Activated CD8-positive, alpha-beta memory T cell treated with anti-CD3 and anti-CD28 coated beads, Interleukin-2, amount 50 U/mL, for 1 hour (primary cell): ENCODE results near the gene XPOT.

Experiments used
- DNase-seq: peaks from one replicate; pipeline ENCODE4 v3.0.0-alpha.2; 2020; ENCODE audit errors: extremely low read depth

The XPOT gene

GRCh38 chr12:64427988-64428387, 23.8 kb downstream of the XPOT start:
- DNase-seq = no peak

- DNase-seq = no peak
Measured at GRCh38 chr12:64428956-64429355, 24.8 kb downstream of the XPOT start.

GRCh38 chr12:64430886-64431285, 26.7 kb downstream of the XPOT start:
- no peak for DNase-seq

GRCh38 chr12:64431791-64432190, 27.6 kb downstream of the XPOT start:
- DNase-seq = no peak

- no peak for DNase-seq
Measured at GRCh38 chr12:64433915-64434314, 29.7 kb downstream of the XPOT start.

- no peak for DNase-seq
Measured at GRCh38 chr12:64440100-64440499, 35.9 kb downstream of the XPOT start.

GRCh38 chr12:64445490-64445889, 41.3 kb downstream of the XPOT start:
- DNase-seq = no peak

- DNase-seq = no peak
Measured at GRCh38 chr12:64446295-64446694, 42.1 kb downstream of the XPOT start.

- no peak for DNase-seq
Measured at GRCh38 chr12:64450057-64450640, 46.0 kb downstream of the XPOT start.

- no peak for DNase-seq
Measured at GRCh38 chr12:64450711-64451486, 46.7 kb downstream of the XPOT start.

- DNase-seq = no peak
Measured at GRCh38 chr12:64451687-64452558, 47.7 kb downstream of the XPOT start, which contains the start of gene TBK1. TBK1 (plus strand) TSS chr12:64452120; CDS start chr12:64455871, 3,751 bp downstream.

- DNase-seq = no peak
Measured at GRCh38 chr12:64452559-64453329, 48.6 kb downstream of the XPOT start.

GRCh38 chr12:64455506-64455905, 51.3 kb downstream of the XPOT start:
- no peak for DNase-seq

- DNase-seq = no peak
Measured at GRCh38 chr12:64456119-64456518, 51.9 kb downstream of the XPOT start.

GRCh38 chr12:64457032-64457431, 52.8 kb downstream of the XPOT start:
- no peak for DNase-seq

- DNase-seq = no peak
Measured at GRCh38 chr12:64457466-64457865, 53.3 kb downstream of the XPOT start.

GRCh38 chr12:64457923-64458322, 53.7 kb downstream of the XPOT start:
- DNase-seq = no peak

GRCh38 chr12:64459394-64459891, 55.3 kb downstream of the XPOT start:
- no peak for DNase-seq

GRCh38 chr12:64461634-64462414, 57.6 kb downstream of the XPOT start:
- no peak for DNase-seq

GRCh38 chr12:64466178-64466577, 62.0 kb downstream of the XPOT start:
- DNase-seq = no peak

- no peak for DNase-seq
Measured at GRCh38 chr12:64468966-64469365, 64.8 kb downstream of the XPOT start.
